Activated CD8-positive, alpha-beta T cell treated with anti-CD3 and anti-CD28 coated beads for 36 hours (primary cell): Measurements from ENCODE around the gene UVRAG. TPM values are rescaled to one million over a fixed set of nuclear protein-coding genes. Genes with fewer than 3 reads are reported as not detected.

Experiments used
- ATAC-seq: fragments of 200-7000 bp; cut with Tn5 transposase; one replicate; pipeline ENCODE4 v1.10.0; 2021; ENCODE audit warnings: mild to moderate bottlenecking, moderate library complexity
- CTCF ChIA-PET: fragments of 350-600 bp; sonication (Branson Sonifier 250); formaldehyde crosslinking; loops from one replicate; lab custom pipeline; 2021; ENCODE audit warnings: antibody characterized with exemption; lab: Charles Lee
- POLR2A ChIA-PET: fragments of 350-600 bp; sonication (Branson Sonifier 250); formaldehyde crosslinking; loops from one replicate; lab custom pipeline; 2021; ENCODE audit warnings: antibody characterized with exemption; lab: Charles Lee
- DNase-seq: peaks from one replicate; pipeline ENCODE4 v3.0.0-alpha.2; 2020
- H3K27ac Mint-ChIP-seq: one replicate; pipeline ENCODE4 v1.8.0; 2021; ENCODE audit warnings: mild to moderate bottlenecking, mixed read lengths
- H3K27me3 Mint-ChIP-seq: one replicate; pipeline ENCODE4 v1.8.0; 2021; ENCODE audit warnings: mixed read lengths
- H3K36me3 Mint-ChIP-seq: one replicate; pipeline ENCODE4 v1.8.0; 2021; ENCODE audit warnings: low read depth, mixed read lengths
- H3K4me1 Mint-ChIP-seq: one replicate; pipeline ENCODE4 v1.8.0; 2021; ENCODE audit warnings: low read depth, mixed read lengths
- H3K4me3 Mint-ChIP-seq: one replicate; pipeline ENCODE4 v1.8.0; 2021; ENCODE audit warnings: mild to moderate bottlenecking, moderate library complexity, mixed read lengths
- H3K9me3 Mint-ChIP-seq: one replicate; pipeline ENCODE4 v1.8.0; 2021; ENCODE audit warnings: mixed read lengths
- CTCF ChIP-seq: fragments of 200-600 bp; IDR thresholded peaks from one replicate; pipeline ENCODE4 v1.8.0; 2022; ENCODE audit warnings: antibody characterized with exemption, mild to moderate bottlenecking
- intact Hi-C: fragments of 100-400 bp; cut with micrococcal nuclease; formaldehyde crosslinking; loops from one replicate; pipeline ENCODE4 v1.10.0; 2022
- total RNA-seq, 2 experiments: library from RNA; stranded (reverse); gene quantifications; one replicate each; pipeline ENCODE4 v1.2.3, GENCODE V29; 2021

The UVRAG gene
- total RNA-seq, 2 experiments from 2014 or later = 14.4 to 15.7 TPM

GRCh38 chr11:76166314-76166713, 351.3 kb downstream of the UVRAG start:
- intact Hi-C loops = no loop called here
- Mint-ChIP-seq H3K27me3 (no peaks in the 10 kb centered on the region), H3K27ac (no peak overlapping the region), H3K36me3 (no peaks in the 10 kb centered on the region), H3K4me1 (peaks cover 1% of the 10 kb centered on the region), H3K4me3 (no peak overlapping the region), H3K9me3 (no peaks in the 10 kb centered on the region)
- peak; percentile 50 for DNase-seq
- no peak for TF ChIP-seq CTCF
- CTCF ChIA-PET = interaction anchor here (1.8 kb wide), 1 partner anchor 14 kb away, joined by 7 read pairs; no protein-coding TSS in a partner anchor
- ATAC-seq = peak; percentile 88
- POLR2A ChIA-PET = interaction anchor here (0.8 kb wide), 1 partner anchor 46 kb away, joined by 4 read pairs; no protein-coding TSS in a partner anchor

GRCh38 chr11:76167590-76167989, 352.6 kb downstream of the UVRAG start:
- CTCF ChIA-PET = interaction anchor here (1.2 kb wide), 2 partner anchors 15 to 271 kb away, joined by 3 to 5 read pairs; no protein-coding TSS in a partner anchor
- no peak for ATAC-seq
- no peaks in the 10 kb centered on the region for H3K27me3 Mint-ChIP-seq
- no peak overlapping the region for H3K4me3 Mint-ChIP-seq
- POLR2A ChIA-PET = no interaction called here
- DNase-seq = no peak
- no peaks in the 10 kb centered on the region for H3K9me3 Mint-ChIP-seq
- intact Hi-C loops = no loop called here
- no peak overlapping the region for H3K27ac Mint-ChIP-seq
- no peaks in the 10 kb centered on the region for H3K36me3 Mint-ChIP-seq
- TF ChIP-seq CTCF = no peak
- H3K4me1 Mint-ChIP-seq = peaks cover 1% of the 10 kb centered on the region

- intact Hi-C loops = no loop called here
- ATAC-seq = no peak
- Mint-ChIP-seq H3K9me3 (no peaks in the 10 kb centered on the region), H3K4me1 (peaks cover 6% of the 10 kb centered on the region), H3K36me3 (no peaks in the 10 kb centered on the region), H3K27me3 (no peaks in the 10 kb centered on the region), H3K27ac (no peak overlapping the region), H3K4me3 (no peak overlapping the region)
- TF ChIP-seq CTCF = no peak
- POLR2A ChIA-PET = no interaction called here
- CTCF ChIA-PET = no interaction called here
- no peak for DNase-seq
These were observed 354.5 kb downstream of the UVRAG start for GRCh38 chr11:76169473-76169896.

GRCh38 chr11:76170468-76170867, 355.5 kb downstream of the UVRAG start:
- CTCF ChIA-PET = no interaction called here
- no peak for ATAC-seq
- Mint-ChIP-seq H3K27ac (no peak overlapping the region), H3K4me1 (peaks cover 7% of the 10 kb centered on the region), H3K9me3 (no peaks in the 10 kb centered on the region), H3K4me3 (no peak overlapping the region), H3K36me3 (no peaks in the 10 kb centered on the region), H3K27me3 (no peaks in the 10 kb centered on the region)
- POLR2A ChIA-PET = no interaction called here
- DNase-seq = no peak
- intact Hi-C loops = no loop called here
- TF ChIP-seq CTCF = no peak

GRCh38 chr11:76172583-76172982, 357.6 kb downstream of the UVRAG start:
- no peak for ATAC-seq
- Mint-ChIP-seq H3K4me1 (peaks cover 5% of the 10 kb centered on the region), H3K27me3 (no peaks in the 10 kb centered on the region), H3K4me3 (no peak overlapping the region), H3K36me3 (no peaks in the 10 kb centered on the region), H3K9me3 (no peaks in the 10 kb centered on the region), H3K27ac (no peak overlapping the region)
- DNase-seq = no peak
- intact Hi-C loops = no loop called here
- TF ChIP-seq CTCF = no peak
- ChIA-PET CTCF (interaction anchor here (1.4 kb wide), 1 partner anchor 21 kb away, joined by 4 read pairs; no protein-coding TSS in a partner anchor), POLR2A (no interaction called here)
